ENCODE data around the gene IL7R.

- TF ChIP-seq POLR2A (IDR thresholded peaks at IDR 0.05) (no peak), CTCF (IDR thresholded peaks at IDR 0.05) (no peak)
Measured at GRCh38 chr5:35869685-35870277, 13.1 kb downstream of the IL7R start.

Data from right lobe of liver (tissue), 4 donors.